ENCODE results near the gene ATP11C.

DNA sequence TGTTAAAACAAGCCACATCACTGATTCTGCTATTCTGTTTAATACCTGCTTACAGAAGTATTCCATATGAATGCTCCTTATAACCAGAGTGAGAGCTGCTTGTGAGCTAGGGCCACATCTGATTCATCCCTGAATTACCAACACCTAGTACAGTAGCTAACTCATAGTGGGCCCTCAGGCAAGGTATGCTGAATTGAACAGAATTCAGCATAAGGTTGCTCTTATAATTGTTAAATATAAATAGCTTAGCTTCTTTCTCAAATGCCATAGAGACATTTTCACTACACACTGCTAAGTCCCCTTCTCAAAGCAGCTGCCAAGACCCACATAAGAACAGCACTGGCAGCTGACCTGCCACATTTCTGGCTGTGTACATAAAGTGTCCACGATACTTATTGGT lies 197.9 kb downstream of the ATP11C start:
- TF ChIP-seq, protein P1, sequence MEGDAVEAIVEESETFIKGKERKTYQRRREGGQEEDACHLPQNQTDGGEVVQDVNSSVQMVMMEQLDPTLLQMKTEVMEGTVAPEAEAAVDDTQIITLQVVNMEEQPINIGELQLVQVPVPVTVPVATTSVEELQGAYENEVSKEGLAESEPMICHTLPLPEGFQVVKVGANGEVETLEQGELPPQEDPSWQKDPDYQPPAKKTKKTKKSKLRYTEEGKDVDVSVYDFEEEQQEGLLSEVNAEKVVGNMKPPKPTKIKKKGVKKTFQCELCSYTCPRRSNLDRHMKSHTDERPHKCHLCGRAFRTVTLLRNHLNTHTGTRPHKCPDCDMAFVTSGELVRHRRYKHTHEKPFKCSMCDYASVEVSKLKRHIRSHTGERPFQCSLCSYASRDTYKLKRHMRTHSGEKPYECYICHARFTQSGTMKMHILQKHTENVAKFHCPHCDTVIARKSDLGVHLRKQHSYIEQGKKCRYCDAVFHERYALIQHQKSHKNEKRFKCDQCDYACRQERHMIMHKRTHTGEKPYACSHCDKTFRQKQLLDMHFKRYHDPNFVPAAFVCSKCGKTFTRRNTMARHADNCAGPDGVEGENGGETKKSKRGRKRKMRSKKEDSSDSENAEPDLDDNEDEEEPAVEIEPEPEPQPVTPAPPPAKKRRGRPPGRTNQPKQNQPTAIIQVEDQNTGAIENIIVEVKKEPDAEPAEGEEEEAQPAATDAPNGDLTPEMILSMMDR (IDR thresholded peaks at IDR 0.05; ENCODE audit: poor library complexity): no peak
- TF ChIP-seq EZH2 (IDR thresholded peaks at IDR 0.05; ENCODE audit: borderline replicate concordance) (no peak), EZH2phosphoT487 (IDR thresholded peaks at IDR 0.05; ENCODE audit: low read depth, severe bottlenecking, unreplicated experiment) (no peak)

Measured in hepatocyte (in vitro differentiated cells).